ENCODE results near the gene DLK1.

The DLK1 gene

GRCh38 chr14:100694579-100695422, 31.9 kb upstream of the DLK1 start:
- DNase-seq: no peak

- DNase-seq: no peak
These were observed 31.3 kb upstream of the DLK1 start for GRCh38 chr14:100695423-100695738.

GRCh38 chr14:100696008-100696407, 30.7 kb upstream of the DLK1 start:
- no peak for DNase-seq

GRCh38 chr14:100696590-100696989, 30.1 kb upstream of the DLK1 start:
- DNase-seq: no peak

GRCh38 chr14:100698066-100698465, 28.6 kb upstream of the DLK1 start:
- DNase-seq: no peak

GRCh38 chr14:100698666-100699448, 27.8 kb upstream of the DLK1 start:
- no peak for DNase-seq

- DNase-seq: no peak
These were observed 25.4 kb upstream of the DLK1 start for GRCh38 chr14:100701314-100701713.

- DNase-seq: no peak
These were observed 24.1 kb upstream of the DLK1 start for GRCh38 chr14:100702590-100702989.

- no peak for DNase-seq
These were observed 23.1 kb upstream of the DLK1 start for GRCh38 chr14:100703386-100704220.

- DNase-seq: no peak
These were observed 20.5 kb upstream of the DLK1 start for GRCh38 chr14:100706200-100706599.

GRCh38 chr14:100706860-100707259, 19.8 kb upstream of the DLK1 start:
- no peak for DNase-seq

- DNase-seq: no peak
These were observed 18.0 kb upstream of the DLK1 start for GRCh38 chr14:100708425-100709288.

GRCh38 chr14:100709289-100710284, 17.1 kb upstream of the DLK1 start:
- peak; percentile 7 for DNase-seq

- DNase-seq: no peak
These were observed 16.3 kb upstream of the DLK1 start for GRCh38 chr14:100710391-100710790.

- DNase-seq: no peak
These were observed 15.7 kb upstream of the DLK1 start for GRCh38 chr14:100710826-100711462.

GRCh38 chr14:100711493-100711892, 15.2 kb upstream of the DLK1 start:
- peak; percentile 19 for DNase-seq

GRCh38 chr14:100712490-100712889, 14.2 kb upstream of the DLK1 start:
- DNase-seq: no peak

GRCh38 chr14:100713705-100714104, 13.0 kb upstream of the DLK1 start:
- no peak for DNase-seq

- peak; percentile 51 for DNase-seq
These were observed 12.3 kb upstream of the DLK1 start for GRCh38 chr14:100714258-100714892.

GRCh38 chr14:100715332-100715731, 11.4 kb upstream of the DLK1 start:
- DNase-seq: no peak
